Endothelial cell of umbilical vein (primary cell): ENCODE results near the gene PARD3B. TPM values are rescaled to one million over a fixed set of nuclear protein-coding genes. Genes with fewer than 3 reads are reported as not detected.

Experiments
- BruUV-seq: library from RNA; stranded (reverse); fragments of 400-500 nt; replicated peaks from 2 replicates; lab custom pipeline; 2021; lab: Mats Ljungman, UMichigan
- CTCF ChIA-PET: fragments of 300-600, 350-600 bp; sonication (Branson Sonifier 250); formaldehyde crosslinking; loops from one replicate; lab custom pipeline; 2021; ENCODE audit warnings: antibody characterized with exemption, inconsistent platforms; lab: Charles Lee
- POLR2A ChIA-PET: fragments of 300-600, 350-600 bp; sonication (Branson Sonifier 250); formaldehyde crosslinking; loops from one replicate; lab custom pipeline; 2021; ENCODE audit warnings: antibody characterized with exemption, inconsistent platforms; lab: Charles Lee
- DNase-seq: peaks from one replicate; pipeline ENCODE4 v3.0.0-alpha.2; 2011; ENCODE audit warnings: low read depth, low spot score
- FAIRE-seq: peaks from 2 replicates; lab custom pipeline; 2011; peaks lifted over from hg19 to GRCh38; lab: Jason Lieb, UNC
- H2AFZ ChIP-seq: 2 replicates; pipeline ENCODE4 v1.6.0; 2012; ENCODE audit warnings: low read depth, low read length, control low read depth, inconsistent platforms
- H3K27ac ChIP-seq: 2 replicates; pipeline ENCODE4 v1.5.1; 2011; ENCODE audit warnings: low read depth, mild to moderate bottlenecking, control low read depth, low read length, moderate library complexity; ENCODE audit not compliant: insufficient read depth
- H3K27me3 ChIP-seq, 2 experiments: 2 replicates each; pipeline versions ENCODE4 v1.6.0 to v1.6.1; 2011; ENCODE audit warnings: low read length in 2 of 2, mixed read lengths in 1 of 2; ENCODE audit not compliant: control insufficient read depth in 2 of 2, insufficient read depth in 2 of 2
- H3K36me3 ChIP-seq, 2 experiments: 2 replicates in 1 of 2; 3 replicates in 1 of 2; pipeline ENCODE4 v1.5.1; 2011; ENCODE audit warnings: low read length in 2 of 2, mild to moderate bottlenecking in 1 of 2, moderate library complexity in 1 of 2; ENCODE audit not compliant: control insufficient read depth in 2 of 2, insufficient read depth in 2 of 2; ENCODE audit errors: extremely low read depth in 1 of 2
- H3K4me1 ChIP-seq: 3 replicates; pipeline ENCODE4 v1.5.1; 2011; ENCODE audit warnings: mild to moderate bottlenecking, low read length; ENCODE audit not compliant: control insufficient read depth, insufficient read depth; ENCODE audit errors: extremely low read depth
- H3K4me2 ChIP-seq: 2 replicates; pipeline ENCODE4 v1.6.1; 2011; ENCODE audit warnings: low read length, control low read depth, mixed read lengths; ENCODE audit not compliant: insufficient read depth
- H3K4me3 ChIP-seq, 3 experiments: fragments of 200-600 bp in 1 of 3; sonication (generic), shearing (Covaris generic) in 1 of 3; replicated peaks in 1 of 3; 2 replicates each; pipeline ENCODE4 v1.5.1; 2011 to 2016; ENCODE audit warnings: control low read depth in 3 of 3, low read length in 3 of 3, mild to moderate bottlenecking in 2 of 3, inconsistent platforms in 1 of 3, low read depth in 1 of 3, moderate library complexity in 1 of 3; ENCODE audit not compliant: insufficient read depth in 1 of 3
- H3K79me2 ChIP-seq: 2 replicates; pipeline ENCODE4 v1.6.0; 2012; ENCODE audit warnings: low read length, inconsistent platforms; ENCODE audit not compliant: control insufficient read depth, insufficient read depth
- H3K9ac ChIP-seq: replicated peaks from 2 replicates; pipeline ENCODE3; 2011; ENCODE audit warnings: low read length, control low read depth; ENCODE audit not compliant: insufficient read depth; ENCODE audit errors: extremely low read depth
- H3K9me1 ChIP-seq: replicated peaks from 3 replicates; pipeline ENCODE4 v1.6.0; 2011; ENCODE audit warnings: mild to moderate bottlenecking, low read length; ENCODE audit not compliant: control insufficient read depth, insufficient read depth; ENCODE audit errors: extremely low read depth
- H3K9me3 ChIP-seq: replicated peaks from 2 replicates; pipeline ENCODE4 v1.5.1; 2012; ENCODE audit warnings: low read length, inconsistent platforms; ENCODE audit not compliant: control insufficient read depth, insufficient read depth
- H4K20me1 ChIP-seq: replicated peaks from 2 replicates; pipeline ENCODE3; 2011; ENCODE audit warnings: mild to moderate bottlenecking, low read length; ENCODE audit not compliant: control insufficient read depth, insufficient read depth; ENCODE audit errors: extremely low read depth
- CTCF ChIP-seq, 2 donors: IDR thresholded peaks; 1 replicate in 1 of 2; 2 replicates in 1 of 2; pipeline ENCODE4 v1.5.1; 2011; ENCODE audit warnings: low read length in 2 of 2, mild to moderate bottlenecking in 2 of 2, moderate library complexity in 2 of 2, control low read depth in 1 of 2, inconsistent platforms in 1 of 2, low read depth in 1 of 2; ENCODE audit not compliant: insufficient read depth in 1 of 2; ENCODE audit errors: extremely low read depth in 1 of 2
- EZH2 ChIP-seq: IDR thresholded peaks from 2 replicates; pipeline ENCODE4 v1.6.1; 2012; ENCODE audit warnings: borderline replicate concordance, low read depth, mild to moderate bottlenecking, moderate library complexity, low read length, inconsistent platforms; ENCODE audit not compliant: severe bottlenecking
- FOS ChIP-seq: IDR thresholded peaks from 2 replicates; pipeline ENCODE4 v1.6.1; 2011; ENCODE audit warnings: mild to moderate bottlenecking, low read length, moderate library complexity, borderline replicate concordance; ENCODE audit not compliant: insufficient read depth
- GATA2 ChIP-seq: IDR thresholded peaks from 2 replicates; pipeline ENCODE4 v1.7.0; 2011; ENCODE audit warnings: low read depth, mild to moderate bottlenecking, moderate library complexity, mixed read lengths, low read length; ENCODE audit not compliant: insufficient read length, insufficient read depth
- JUN ChIP-seq: IDR thresholded peaks from 2 replicates; pipeline ENCODE4 v1.6.1; 2011; ENCODE audit warnings: borderline replicate concordance, low read depth; ENCODE audit not compliant: insufficient read length, insufficient read depth
- MYC ChIP-seq: IDR thresholded peaks from one replicate; pipeline ENCODE4 v1.6.1; 2011; ENCODE audit warnings: mild to moderate bottlenecking, low read depth, low read length
- POLR2A ChIP-seq: IDR thresholded peaks from 2 replicates; pipeline ENCODE4 v1.6.1; 2012; ENCODE audit warnings: low read depth, mild to moderate bottlenecking, control low read depth, low read length
- POLR2AphosphoS5 ChIP-seq: IDR thresholded peaks from 2 replicates; pipeline ENCODE4 v1.6.1; 2012; ENCODE audit warnings: low read depth, mild to moderate bottlenecking, control low read depth, low read length, moderate library complexity; ENCODE audit not compliant: insufficient read depth
- dilution Hi-C: fragments of 300-500 bp; cut with MboI; formaldehyde crosslinking; loops from one replicate; pipeline ENCODE4 v1.15.0; 2019; ENCODE audit warnings: low sequenced_read_pairs; ENCODE audit not compliant: extremely low pct_ligation_motif_present
- intact Hi-C: fragments of 100-400 bp; cut with micrococcal nuclease; formaldehyde crosslinking; loops from one replicate; pipeline ENCODE4 v1.10.0; 2022
- polyA plus RNA-seq, 4 experiments: library from polyadenylated mRNA; depleted of rRNA in 3 of 4; stranded (reverse) in 3 of 4; unstranded in 1 of 4; fragments of >200 nt; gene quantifications; 2 replicates each; pipeline versions ENCODE4 v1.2.1 to v1.2.3, GENCODE V29; 2011 to 2012; ENCODE audit warnings: missing spikeins in 1 of 4
- total RNA-seq: library from RNA; stranded (reverse); gene quantifications from 2 replicates; pipeline ENCODE4 v1.2.3, GENCODE V29; 2021

PARD3B gene
- total and polyA plus RNA-seq, 2 donors (not counting 3 experiments of a cell fraction or from before 2014, with no cell fraction given), result 2.2 to 30.9 TPM

DNA sequence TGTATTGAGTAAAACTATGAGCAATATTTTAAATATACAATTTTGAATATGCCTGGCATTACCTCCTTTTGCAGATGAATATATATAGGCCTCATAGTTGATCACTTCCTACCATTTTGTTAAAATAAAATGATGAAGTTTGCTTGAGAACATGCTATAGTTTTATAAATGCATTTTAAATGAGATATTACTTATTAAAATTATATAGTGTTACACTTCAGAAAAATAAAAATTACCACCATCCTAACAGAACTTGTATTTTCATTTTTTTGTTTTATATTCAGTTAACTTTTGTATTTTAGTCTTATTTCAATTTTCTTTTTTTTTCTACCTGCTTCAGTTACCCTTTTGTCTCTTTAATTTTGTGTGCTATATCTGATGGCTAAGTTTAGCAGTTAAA lies 426.9 kb downstream of the PARD3B start:
- H3K36me3 ChIP-seq, result no peaks in the 10 kb centered on the region
- intact Hi-C loops (no loop called here), dilution Hi-C loops (no loop called here)
- no peaks in the 10 kb centered on the region for H3K79me2 ChIP-seq
- TF ChIP-seq POLR2AphosphoS5 (no peak), GATA2 (no peak), POLR2A (no peak), CTCF (IDR thresholded peaks at IDR 0.05; ENCODE audit: extremely low read depth in 1 of 2, insufficient read depth in 1 of 2, low read depth in 1 of 2, low read length in 2 of 2) (no peak), MYC (no peak), EZH2 (no peak), JUN (no peak), FOS (no peak)
- H3K27me3 ChIP-seq, result no peaks in the 10 kb centered on the region
- H3K4me1 ChIP-seq, result no peaks in the 10 kb centered on the region
- DNase-seq (no peak), FAIRE-seq (no peak)
- no peaks in the 10 kb centered on the region for H3K9me3 ChIP-seq
- BruUV-seq, result no TSS peak
- POLR2A ChIA-PET, result interaction anchor here (0.7 kb wide), 1 partner anchor 709 kb away, joined by 9 read pairs; no protein-coding TSS in a partner anchor
- H4K20me1 ChIP-seq, result no peaks in the 10 kb centered on the region
- CTCF ChIA-PET, result interaction anchor here (1.3 to 1.6 kb wide), 2 partner anchors 11 to 20 kb away, joined by 3 to 6 read pairs; no protein-coding TSS in a partner anchor
- H3K9ac ChIP-seq, result no peak overlapping the region
- no peak overlapping the region for H2AFZ ChIP-seq
- no peak overlapping the region for H3K27ac ChIP-seq
- H3K4me3 ChIP-seq, result no peak overlapping the region
- H3K9me1 ChIP-seq, result no peaks in the 10 kb centered on the region
- no peak overlapping the region for H3K4me2 ChIP-seq
